ENCODE results near the gene LPP. TPM values are rescaled to one million over a fixed set of nuclear protein-coding genes. Genes with fewer than 3 reads are reported as not detected.
"Not testable (repeated sequence)": the region's sequence is repeated elsewhere in the genome, so short reads cannot be mapped to it uniquely, and the experiment has no call there.

The LPP gene
- polyA plus RNA-seq, 3 donors from 2014 or later = 6.5 to 33.5 (median 11.3) TPM

- peaks cover 0 to 7% (median 3%) of the 10 kb centered on the region in 3 donors for H3K36me3 Mint-ChIP-seq
- H3K4me3 Mint-ChIP-seq = no peak overlapping the region
- H3K27ac Mint-ChIP-seq = no peak overlapping the region
- no peaks in the 10 kb centered on the region for H3K4me1 Mint-ChIP-seq
- DNase-seq = no peak
- H3K27me3 Mint-ChIP-seq (ENCODE audit: low read depth in 3 of 3) = no peaks in the 10 kb centered on the region
- no peaks in the 10 kb centered on the region for H3K9me3 Mint-ChIP-seq
Measured at GRCh38 chr3:188598894-188599293, 444.9 kb downstream of the LPP start.

GRCh38 chr3:188602111-188602510 is 448.2 kb downstream of the LPP start:
- Mint-ChIP-seq H3K27me3 (ENCODE audit: low read depth in 3 of 3) (peaks cover 0 to 1% (median 0%) of the 10 kb centered on the region in 3 donors), H3K9me3 (no peaks in the 10 kb centered on the region), H3K27ac (no peak overlapping the region), H3K4me1 (no peaks in the 10 kb centered on the region), H3K4me3 (no peak overlapping the region), H3K36me3 (no peaks in the 10 kb centered on the region)
- no peak for DNase-seq

GRCh38 chr3:188602620-188603019 is 448.7 kb downstream of the LPP start:
- H3K27ac Mint-ChIP-seq = no peak overlapping the region
- no peak for DNase-seq
- H3K36me3 Mint-ChIP-seq = no peaks in the 10 kb centered on the region
- H3K9me3 Mint-ChIP-seq = no peaks in the 10 kb centered on the region
- no peaks in the 10 kb centered on the region for H3K4me1 Mint-ChIP-seq
- no peak overlapping the region for H3K4me3 Mint-ChIP-seq
- peaks cover 0 to 1% (median 0%) of the 10 kb centered on the region in 3 donors for H3K27me3 Mint-ChIP-seq (ENCODE audit: low read depth in 3 of 3)

GRCh38 chr3:188604651-188605050 is 450.7 kb downstream of the LPP start:
- Mint-ChIP-seq H3K9me3 (no peaks in the 10 kb centered on the region), H3K27me3 (ENCODE audit: low read depth in 3 of 3) (peaks cover 0 to 4% (median 2%) of the 10 kb centered on the region in 3 donors), H3K36me3 (peaks cover 13 to 17% (median 15%) of the 10 kb centered on the region in 3 donors), H3K27ac (peak overlapping the region in 2 of 6 donors; percentile 0 to 11), H3K4me1 (no peaks in the 10 kb centered on the region), H3K4me3 (no peak overlapping the region)
- no peak for DNase-seq

- Mint-ChIP-seq H3K4me1 (no peaks in the 10 kb centered on the region), H3K27ac (peak overlapping the region in 1 of 6 donors; percentile 13), H3K4me3 (no peak overlapping the region), H3K36me3 (peaks cover 18 to 23% (median 21%) of the 10 kb centered on the region in 3 donors), H3K27me3 (ENCODE audit: low read depth in 3 of 3) (peaks cover 0 to 4% (median 2%) of the 10 kb centered on the region in 3 donors), H3K9me3 (no peaks in the 10 kb centered on the region)
- DNase-seq = no peak
Measured at GRCh38 chr3:188605231-188605630, 451.3 kb downstream of the LPP start.

GRCh38 chr3:188605905-188606304 is 451.9 kb downstream of the LPP start:
- Mint-ChIP-seq H3K9me3 (no peaks in the 10 kb centered on the region), H3K4me3 (no peak overlapping the region), H3K27me3 (ENCODE audit: low read depth in 3 of 3) (peaks cover 0 to 4% (median 2%) of the 10 kb centered on the region in 3 donors), H3K27ac (peak overlapping the region in 1 of 6 donors; percentile 5), H3K4me1 (no peaks in the 10 kb centered on the region), H3K36me3 (peaks cover 23 to 28% (median 27%) of the 10 kb centered on the region in 3 donors)
- DNase-seq = no peak

GRCh38 chr3:188607805-188608315 is 453.9 kb downstream of the LPP start:
- H3K36me3 Mint-ChIP-seq = peaks cover 27 to 41% (median 40%) of the 10 kb centered on the region in 3 donors
- peaks cover 0 to 4% (median 2%) of the 10 kb centered on the region in 3 donors for H3K27me3 Mint-ChIP-seq (ENCODE audit: low read depth in 3 of 3)
- no peak for DNase-seq
- H3K9me3 Mint-ChIP-seq = no peaks in the 10 kb centered on the region
- H3K27ac Mint-ChIP-seq = no peak overlapping the region
- peaks cover 1 to 13% of the 10 kb centered on the region in 2 donors for H3K4me1 Mint-ChIP-seq
- no peak overlapping the region for H3K4me3 Mint-ChIP-seq

GRCh38 chr3:188608401-188608800 is 454.4 kb downstream of the LPP start:
- H3K27ac Mint-ChIP-seq = no peak overlapping the region
- peaks cover 27 to 41% (median 40%) of the 10 kb centered on the region in 3 donors for H3K36me3 Mint-ChIP-seq
- H3K4me1 Mint-ChIP-seq = peaks cover 1 to 13% of the 10 kb centered on the region in 2 donors
- no peak for DNase-seq
- no peak overlapping the region for H3K4me3 Mint-ChIP-seq
- no peaks in the 10 kb centered on the region for H3K9me3 Mint-ChIP-seq
- H3K27me3 Mint-ChIP-seq (ENCODE audit: low read depth in 3 of 3) = peaks cover 0 to 4% (median 2%) of the 10 kb centered on the region in 3 donors

- H3K36me3 Mint-ChIP-seq = peaks cover 20 to 40% (median 36%) of the 10 kb centered on the region in 3 donors
- peaks cover 6 to 25% of the 10 kb centered on the region in 2 donors for H3K4me1 Mint-ChIP-seq
Measured at GRCh38 chr3:188613721-188614120, 459.8 kb downstream of the LPP start.

GRCh38 chr3:188617270-188617669 is 463.3 kb downstream of the LPP start:
- DNase-seq = no peak
- Mint-ChIP-seq H3K36me3 (peaks cover 0 to 14% (median 4%) of the 10 kb centered on the region in 3 donors), H3K27me3 (ENCODE audit: low read depth in 3 of 3) (peaks cover 0 to 5% (median 0%) of the 10 kb centered on the region in 3 donors), H3K27ac (no peak overlapping the region), H3K4me1 (peaks cover 7 to 18% of the 10 kb centered on the region in 2 donors), H3K9me3 (no peaks in the 10 kb centered on the region), H3K4me3 (no peak overlapping the region)

More at GRCh38 chr3:188613721-188614120, 459.8 kb downstream of the LPP start:
- H3K27me3 Mint-ChIP-seq (ENCODE audit: low read depth in 3 of 3); H3K4me3 Mint-ChIP-seq; H3K9me3 Mint-ChIP-seq; H3K27ac Mint-ChIP-seq; DNase-seq: not testable (repeated sequence)

GRCh38 chr3:188617988-188618701 is 464.2 kb downstream of the LPP start:
- H3K27ac Mint-ChIP-seq = peak overlapping the region in 1 of 6 donors; percentile 46
- no peak overlapping the region for H3K4me3 Mint-ChIP-seq
- H3K36me3 Mint-ChIP-seq = peaks cover 0 to 14% (median 3%) of the 10 kb centered on the region in 3 donors
- peaks cover 7 to 17% of the 10 kb centered on the region in 2 donors for H3K4me1 Mint-ChIP-seq
- DNase-seq = no peak
- H3K27me3 Mint-ChIP-seq (ENCODE audit: low read depth in 3 of 3) = peaks cover 0 to 5% (median 0%) of the 10 kb centered on the region in 3 donors
- H3K9me3 Mint-ChIP-seq = no peaks in the 10 kb centered on the region

- Mint-ChIP-seq H3K9me3 (peaks cover 0 to 2% (median 0%) of the 10 kb centered on the region in 6 donors), H3K4me1 (peaks cover 6 to 17% of the 10 kb centered on the region in 2 donors), H3K27me3 (ENCODE audit: low read depth in 3 of 3) (peaks cover 0 to 5% (median 2%) of the 10 kb centered on the region in 3 donors), H3K27ac (no peak overlapping the region), H3K36me3 (peaks cover 0 to 8% (median 0%) of the 10 kb centered on the region in 3 donors), H3K4me3 (no peak overlapping the region)
- DNase-seq = no peak
Measured at GRCh38 chr3:188620752-188621151, 466.8 kb downstream of the LPP start.

- Mint-ChIP-seq H3K36me3 (peaks cover 0 to 24% (median 0%) of the 10 kb centered on the region in 3 donors), H3K27me3 (ENCODE audit: low read depth in 3 of 3) (peaks cover 2 to 3% (median 2%) of the 10 kb centered on the region in 3 donors), H3K4me3 (no peak overlapping the region), H3K27ac (peak overlapping the region in 1 of 6 donors; percentile 63), H3K9me3 (peaks cover 0 to 2% (median 0%) of the 10 kb centered on the region in 6 donors), H3K4me1 (peaks cover 3 to 17% of the 10 kb centered on the region in 2 donors)
- DNase-seq = no peak
Measured at GRCh38 chr3:188624384-188624783, 470.4 kb downstream of the LPP start.

GRCh38 chr3:188624828-188625227 is 470.9 kb downstream of the LPP start:
- no peak for DNase-seq
- H3K4me1 Mint-ChIP-seq = peaks cover 3 to 17% of the 10 kb centered on the region in 2 donors
- H3K4me3 Mint-ChIP-seq = no peak overlapping the region
- H3K9me3 Mint-ChIP-seq = peaks cover 0 to 2% (median 0%) of the 10 kb centered on the region in 6 donors
- H3K27ac Mint-ChIP-seq = peak overlapping the region in 1 of 6 donors; percentile 63
- H3K36me3 Mint-ChIP-seq = peaks cover 0 to 25% (median 0%) of the 10 kb centered on the region in 3 donors
- H3K27me3 Mint-ChIP-seq (ENCODE audit: low read depth in 3 of 3) = peaks cover 2 to 3% (median 2%) of the 10 kb centered on the region in 3 donors
